ENCODE data around the gene S100P.
"Not testable (repeated sequence)": the region's sequence is repeated elsewhere in the genome, so short reads cannot be mapped to it uniquely, and the experiment has no call there.

Gene S100P

GRCh38 chr4:6673191-6673659 lies 20.5 kb upstream of the S100P start:
- not testable (repeated sequence) for DNase-seq (ENCODE audit: low spot score)

GRCh38 chr4:6673660-6674499 lies 19.8 kb upstream of the S100P start:
- DNase-seq (ENCODE audit: low spot score): peak; percentile 91

DNA sequence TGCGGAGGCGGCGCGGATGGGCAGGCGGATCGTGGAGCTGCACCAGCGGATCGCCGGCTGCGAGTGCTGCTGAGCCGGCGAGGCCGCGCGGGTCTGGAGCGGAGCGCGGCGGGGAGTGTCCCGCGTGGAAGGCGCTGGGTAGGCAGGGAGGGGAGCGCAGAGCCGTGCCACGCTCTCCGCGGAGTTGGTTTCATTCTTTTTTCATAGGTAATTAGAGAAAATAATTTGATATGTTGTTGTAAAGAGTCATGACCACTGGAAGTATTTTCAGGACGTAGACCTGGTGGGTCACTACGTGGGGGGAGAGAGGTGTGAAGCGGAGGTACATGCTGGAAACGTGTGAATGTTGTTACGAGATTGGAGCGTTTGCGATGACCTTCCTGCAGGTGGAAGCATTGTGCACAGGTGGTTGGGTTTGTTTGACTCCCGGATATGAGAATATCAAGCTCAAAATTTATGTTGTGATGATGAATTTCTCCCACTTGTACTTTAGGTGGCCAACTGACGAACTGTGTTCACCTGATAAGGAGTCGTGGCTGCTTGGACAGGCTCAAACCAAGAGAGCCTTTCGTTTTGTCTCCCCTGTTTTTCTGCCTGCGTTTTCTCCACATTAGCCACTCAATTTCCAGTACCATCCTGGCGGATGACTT lies 19.1 kb upstream of the S100P start:
- DNase-seq (ENCODE audit: low spot score): peak; percentile 60

GRCh38 chr4:6676722-6677558 lies 16.7 kb upstream of the S100P start:
- DNase-seq (ENCODE audit: low spot score): no peak

DNA sequence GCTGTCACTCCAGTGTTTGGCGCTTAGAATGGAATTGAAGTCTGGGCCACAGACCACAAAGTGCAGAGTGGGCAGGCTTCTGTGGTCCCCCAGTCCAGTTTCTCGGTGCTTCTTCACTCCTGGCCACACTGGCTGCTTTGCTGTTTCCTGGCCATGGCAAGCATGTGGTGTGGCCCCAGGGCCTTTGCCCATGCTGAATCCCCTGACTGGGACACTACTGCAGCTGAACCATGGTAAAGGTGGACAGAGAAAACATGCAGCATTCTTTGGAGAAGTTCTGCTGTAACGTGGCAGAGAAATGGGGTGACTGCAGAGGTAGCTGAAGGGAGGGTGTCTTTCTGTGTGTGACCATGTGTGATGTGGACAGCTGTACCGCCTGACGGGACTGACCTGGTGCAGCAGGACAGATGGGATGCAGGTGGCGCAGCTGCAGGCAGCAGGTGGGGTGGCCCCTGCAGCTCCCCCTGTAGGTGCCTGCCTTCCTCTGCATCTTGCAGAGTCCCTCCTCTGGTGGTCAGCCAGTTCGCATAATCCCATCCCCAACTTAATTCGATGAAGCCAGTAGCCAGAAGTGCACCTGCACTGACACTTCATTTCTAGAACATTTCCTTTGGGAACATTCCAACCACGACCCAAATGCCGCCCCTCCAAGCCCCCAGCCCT lies 13.2 kb upstream of the S100P start:
- DNase-seq (ENCODE audit: low spot score): peak; percentile 34

DNA sequence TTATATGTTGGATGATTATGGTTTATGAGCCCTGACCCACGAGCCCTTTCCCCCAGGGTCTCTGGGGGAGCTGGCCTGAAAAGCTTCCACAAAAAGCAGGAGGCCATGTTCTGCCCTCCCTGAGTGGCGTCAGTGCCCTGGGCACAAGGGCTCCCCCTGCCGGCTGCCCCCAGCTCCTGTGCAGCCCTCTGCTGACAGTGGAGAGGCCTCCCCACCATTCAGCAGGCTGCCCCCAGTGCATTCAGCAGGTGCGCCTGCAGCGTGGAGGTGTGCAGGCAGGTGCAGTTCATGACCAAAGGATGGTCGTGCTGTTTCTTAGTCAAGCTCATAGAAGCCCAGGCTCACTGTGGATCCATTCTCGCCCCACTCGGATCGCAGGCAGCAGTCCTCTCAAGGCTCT lies 12.5 kb upstream of the S100P start:
- no peak for DNase-seq (ENCODE audit: low spot score)

GRCh38 chr4:6682862-6683590 lies 10.7 kb upstream of the S100P start:
- no peak for DNase-seq (ENCODE audit: low spot score)

GRCh38 chr4:6684656-6685055 lies 9.0 kb upstream of the S100P start:
- DNase-seq (ENCODE audit: low spot score): no peak

- DNase-seq (ENCODE audit: low spot score): no peak
Measured at GRCh38 chr4:6686104-6686787, 7.4 kb upstream of the S100P start.

DNA sequence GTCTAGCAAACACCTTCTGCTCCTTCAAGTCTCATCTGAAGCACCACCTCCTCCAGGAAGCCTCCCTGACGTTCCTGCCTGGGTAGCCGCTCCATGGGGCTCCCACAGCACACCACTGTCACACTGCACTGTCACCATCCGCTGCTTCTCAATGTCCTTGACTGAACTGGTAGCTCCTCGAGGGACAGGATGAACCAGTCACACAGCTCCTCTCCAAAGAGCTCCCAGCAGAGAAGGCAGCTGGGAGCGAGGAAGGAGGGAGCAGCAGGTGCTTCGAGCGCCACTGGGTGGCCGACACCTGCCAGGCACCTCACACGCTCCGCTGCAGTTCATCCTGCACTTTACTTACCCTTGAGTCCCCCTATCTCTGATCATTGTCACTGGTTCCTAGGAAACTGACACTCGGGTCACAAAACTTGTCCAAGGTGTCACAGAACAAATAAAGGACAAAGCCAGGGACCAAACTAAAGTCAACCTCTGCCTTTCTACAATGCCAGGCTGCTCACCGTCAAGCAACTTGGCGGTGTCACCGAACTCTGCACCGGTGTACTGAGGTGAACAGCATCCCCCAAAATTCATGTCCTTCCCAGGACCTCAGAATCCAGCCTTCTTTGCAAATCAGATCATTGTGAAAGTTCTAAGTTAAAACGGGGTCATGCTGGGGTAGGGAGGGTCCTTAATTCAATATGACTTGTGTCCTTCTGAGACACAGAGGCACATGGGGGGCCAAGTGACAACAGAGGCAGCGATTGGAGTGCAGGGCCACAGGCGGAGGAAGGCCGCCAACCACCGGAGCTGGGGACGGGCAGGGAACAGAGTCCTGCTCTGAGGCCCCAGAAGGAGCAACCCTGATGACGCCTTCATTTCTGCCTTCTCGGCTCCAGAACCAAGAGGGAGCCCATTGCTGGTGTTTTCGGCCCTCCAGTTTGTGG lies 5.5 kb upstream of the S100P start:
- no peak for DNase-seq (ENCODE audit: low spot score)

DNA sequence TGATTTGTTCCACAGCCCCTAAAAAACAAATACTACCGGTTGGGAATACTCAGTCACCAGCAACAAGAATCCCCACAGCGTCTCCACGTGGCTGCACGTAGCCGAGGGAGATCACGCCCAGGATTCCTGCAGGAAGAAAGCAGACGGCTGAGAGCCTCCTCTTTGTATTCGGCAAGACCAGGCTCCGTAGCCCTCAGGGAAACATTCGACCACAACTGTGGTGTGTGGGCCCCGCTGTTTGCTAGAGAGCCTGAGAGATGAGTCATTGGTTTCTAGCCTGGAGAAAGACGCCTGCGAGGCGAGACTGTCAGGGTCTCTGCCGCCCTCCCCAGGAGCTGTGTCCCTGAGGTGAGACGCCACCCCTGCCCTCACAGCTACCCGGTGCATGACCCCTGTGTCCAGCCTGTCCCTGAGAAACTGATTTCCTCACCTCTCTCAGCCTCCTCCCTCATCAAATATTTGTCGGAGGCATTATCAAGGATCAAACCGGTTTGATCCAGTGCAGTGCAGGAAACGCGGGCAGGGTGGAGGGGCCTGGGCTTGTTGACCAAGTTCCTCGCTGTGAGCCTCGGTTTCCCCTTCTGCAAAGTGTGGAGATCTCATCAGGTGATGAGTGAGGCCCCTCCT lies 4.7 kb upstream of the S100P start:
- DNase-seq (ENCODE audit: low spot score): no peak

DNA sequence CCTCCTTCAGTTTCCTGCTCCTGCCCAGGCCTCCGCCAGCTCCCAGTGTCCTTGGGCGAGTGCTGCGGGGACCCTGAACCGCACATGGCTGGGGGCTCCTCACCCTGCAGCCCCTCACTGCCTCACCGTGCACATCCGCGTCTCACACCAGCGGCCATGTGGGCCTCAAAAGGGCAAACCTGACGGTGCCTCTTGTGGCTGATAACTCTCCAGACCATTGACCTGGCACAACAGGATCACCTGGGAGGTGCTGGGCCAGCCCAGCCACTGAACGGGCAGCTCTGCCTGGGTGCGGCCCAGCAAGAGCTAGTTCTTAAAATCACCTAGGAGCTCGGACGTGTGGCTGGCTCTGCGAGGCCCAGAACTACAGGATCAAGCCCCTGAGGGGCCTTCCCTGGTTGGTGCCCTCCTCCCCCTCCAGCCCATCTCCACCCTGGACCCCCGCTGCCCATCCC lies 4.1 kb upstream of the S100P start:
- DNase-seq (ENCODE audit: low spot score): no peak

- DNase-seq (ENCODE audit: low spot score): no peak
Measured at GRCh38 chr4:6692379-6692778, 1.3 kb upstream of the S100P start.

- DNase-seq (ENCODE audit: low spot score): no peak
Measured at GRCh38 chr4:6692806-6693205, 872 bp upstream of the S100P start.

DNA sequence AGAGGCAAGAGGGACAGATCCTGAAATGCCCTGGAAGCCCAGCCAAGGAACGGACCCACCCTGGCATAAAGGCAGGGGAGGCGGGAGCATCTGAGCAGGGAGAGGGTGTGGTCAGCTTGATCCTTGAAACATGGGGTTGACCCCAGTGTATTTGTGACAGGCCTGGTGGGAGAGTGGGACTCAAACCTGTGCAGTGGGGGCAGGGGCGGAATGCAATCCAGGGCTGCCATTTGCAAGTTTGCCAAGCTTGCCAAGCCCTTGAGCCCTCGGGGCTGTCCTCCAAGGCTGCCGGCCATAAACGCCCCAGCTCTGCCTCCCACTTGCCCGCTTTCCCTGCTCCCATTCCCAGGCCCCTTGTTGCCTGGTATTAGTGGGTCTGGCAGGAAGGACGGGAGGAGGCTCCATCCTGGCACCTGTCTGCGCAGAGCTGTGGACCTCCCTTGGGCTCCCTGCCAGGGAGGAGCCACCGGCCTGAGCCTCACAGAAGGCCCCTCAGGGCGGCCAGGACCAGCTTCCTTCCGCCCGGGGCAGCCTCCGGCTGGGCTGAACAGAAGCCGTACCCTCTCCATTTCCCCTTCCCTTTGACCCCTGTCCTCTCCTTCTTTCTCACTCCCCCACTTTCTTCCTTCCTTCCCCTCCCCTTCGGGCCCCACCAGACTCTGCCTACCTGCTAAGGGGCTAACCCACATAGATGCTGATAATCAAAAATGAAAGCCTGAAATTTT lies 661 bp downstream of the S100P start:
- no peak for DNase-seq (ENCODE audit: low spot score)

DNA sequence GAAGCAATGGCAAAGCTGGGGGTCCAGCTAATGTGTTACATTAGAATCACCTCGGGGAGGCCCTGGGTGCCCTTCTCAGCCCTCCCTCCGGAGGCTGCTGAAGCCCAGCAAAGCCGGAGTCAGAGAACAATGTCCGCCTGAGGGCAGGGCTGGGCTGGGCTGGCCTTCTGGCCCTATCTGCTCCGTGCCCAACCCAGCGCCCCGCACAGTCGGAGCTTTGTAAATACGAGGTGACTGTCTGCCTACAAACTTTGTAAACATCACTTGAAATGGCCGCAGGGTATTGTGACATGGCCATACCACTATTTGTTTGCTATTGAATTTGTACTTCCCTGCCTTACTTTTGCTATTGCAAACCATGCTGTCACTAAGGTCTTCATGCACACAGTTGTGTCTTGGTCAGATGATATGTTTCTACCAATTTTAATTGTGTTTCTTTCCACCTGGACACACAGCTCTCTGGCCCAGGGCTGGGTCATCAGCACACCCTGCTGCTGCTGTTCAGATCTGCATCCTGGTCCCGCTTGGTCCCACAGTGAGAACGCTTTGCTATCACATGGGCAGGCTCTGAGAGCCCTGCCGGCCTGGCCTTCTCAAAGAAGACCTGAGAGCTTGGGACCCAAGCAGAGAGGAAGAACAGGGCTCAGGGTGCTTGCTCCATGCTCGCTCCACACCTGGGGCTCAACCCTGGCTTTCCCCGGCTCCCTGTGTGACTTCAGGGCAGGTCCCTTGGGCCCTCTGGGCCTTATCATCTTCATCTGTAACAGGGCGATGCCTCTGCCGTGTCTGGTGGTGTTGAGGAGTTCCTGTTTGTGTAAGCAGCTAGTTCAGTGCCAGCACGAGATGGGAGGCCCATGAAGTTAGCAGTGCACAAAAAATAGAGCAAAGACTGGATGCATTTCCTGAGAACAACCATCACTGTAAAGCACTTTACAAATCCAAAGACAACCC lies 2.3 kb downstream of the S100P start:
- no peak for DNase-seq (ENCODE audit: low spot score)

DNA sequence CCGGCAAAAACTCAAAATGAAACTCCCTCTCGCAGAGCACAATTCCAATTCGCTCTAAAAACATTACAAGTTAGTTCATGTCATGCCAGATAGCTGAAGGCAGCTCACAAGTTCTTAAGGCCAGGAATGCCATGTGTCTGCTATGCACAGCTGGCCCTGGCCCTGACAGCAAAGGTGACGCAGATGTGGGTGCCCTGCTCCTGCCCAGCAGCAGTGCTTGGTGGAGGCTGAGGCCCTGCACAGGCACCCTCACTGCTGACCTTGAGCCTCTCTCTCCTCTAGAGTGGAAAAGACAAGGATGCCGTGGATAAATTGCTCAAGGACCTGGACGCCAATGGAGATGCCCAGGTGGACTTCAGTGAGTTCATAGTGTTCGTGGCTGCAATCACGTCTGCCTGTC lies 2.9 kb downstream of the S100P start:
- no peak for DNase-seq (ENCODE audit: low spot score)
